Stimulated activated CD4-positive, alpha-beta T cell treated with anti-CD3 and anti-CD28 coated beads, Interleukin-2, amount 100 ng/mL, for 24 hours (primary cell): ENCODE data around the gene NME4.
"Not testable (repeated sequence)": the region's sequence is repeated elsewhere in the genome, so short reads cannot be mapped to it uniquely, and the experiment has no call there.

Experiments used
- DNase-seq, 2 donors: peaks; one replicate each; pipeline ENCODE4 v3.0.0-alpha.2; 2020

The NME4 gene

DNA sequence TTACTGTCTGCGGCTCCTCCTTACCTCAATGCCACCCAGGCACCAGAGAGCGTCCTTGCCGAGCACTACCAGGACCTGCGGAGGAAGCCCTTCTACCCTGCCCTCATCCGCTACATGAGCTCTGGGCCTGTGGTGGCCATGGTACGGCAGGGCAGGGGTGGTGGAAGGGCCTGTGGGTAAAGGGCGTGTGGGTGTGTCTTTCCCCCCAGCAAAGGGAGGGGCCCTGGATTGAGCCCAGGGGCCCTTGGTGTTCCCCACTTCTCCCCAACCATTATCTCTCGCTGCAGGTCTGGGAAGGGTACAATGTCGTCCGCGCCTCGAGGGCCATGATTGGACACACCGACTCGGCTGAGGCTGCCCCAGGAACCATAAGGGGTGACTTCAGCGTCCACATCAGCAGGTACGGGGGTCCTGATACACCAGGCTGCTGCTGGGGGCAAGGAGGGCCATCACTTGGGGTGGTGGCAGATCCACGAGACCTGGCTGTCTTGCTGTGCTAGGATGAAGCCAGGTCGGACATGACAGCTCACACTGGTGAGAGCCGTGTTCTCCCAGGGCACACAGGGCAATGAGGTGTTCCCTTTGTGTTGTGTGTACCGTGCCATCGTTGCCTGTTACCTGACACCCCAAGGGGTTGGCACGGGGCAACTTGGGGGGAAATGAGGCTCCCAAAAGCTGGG, 2.5 kb downstream of the NME4 start:
- DNase-seq: no peak

GRCh38 chr16:400061-400591, 3.1 kb downstream of the NME4 start:
- peak in 1 of 2 donors; percentile 26 for DNase-seq

- DNase-seq: peak; percentile 99 to 100
Measured at GRCh38 chr16:401468-402348, 4.7 kb downstream of the NME4 start, which contains the start of gene DECR2. TSS of gene DECR2 (plus strand) at chr16:401885. CDS start at chr16:401964, 79 bp downstream.

GRCh38 chr16:404971-405486, 8.0 kb downstream of the NME4 start:
- no peak for DNase-seq

- DNase-seq: no peak
Measured at GRCh38 chr16:405548-406506, 8.8 kb downstream of the NME4 start.

DNA sequence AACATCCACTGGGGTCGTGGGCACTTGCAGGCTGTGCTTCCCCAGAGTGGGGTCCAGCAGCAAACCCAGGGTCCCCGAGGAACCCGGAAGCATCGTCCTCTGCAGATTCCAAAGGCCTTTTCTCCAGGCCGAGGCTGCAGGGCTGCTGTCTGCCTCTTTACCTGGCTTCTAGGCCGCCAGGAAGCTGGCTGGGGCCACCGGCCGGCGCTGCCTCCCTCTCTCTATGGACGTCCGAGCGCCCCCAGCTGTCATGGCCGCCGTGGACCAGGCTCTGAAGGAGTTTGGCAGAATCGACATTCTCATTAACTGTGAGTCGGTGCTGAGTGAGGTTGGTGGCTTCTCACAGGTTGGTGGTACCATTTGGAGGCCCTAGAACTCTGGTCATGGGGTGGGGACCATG, 10.3 kb downstream of the NME4 start:
- no peak for DNase-seq

GRCh38 chr16:410516-411178, 13.6 kb downstream of the NME4 start:
- no peak for DNase-seq

GRCh38 chr16:411576-412265, 14.7 kb downstream of the NME4 start:
- no peak for DNase-seq

DNA sequence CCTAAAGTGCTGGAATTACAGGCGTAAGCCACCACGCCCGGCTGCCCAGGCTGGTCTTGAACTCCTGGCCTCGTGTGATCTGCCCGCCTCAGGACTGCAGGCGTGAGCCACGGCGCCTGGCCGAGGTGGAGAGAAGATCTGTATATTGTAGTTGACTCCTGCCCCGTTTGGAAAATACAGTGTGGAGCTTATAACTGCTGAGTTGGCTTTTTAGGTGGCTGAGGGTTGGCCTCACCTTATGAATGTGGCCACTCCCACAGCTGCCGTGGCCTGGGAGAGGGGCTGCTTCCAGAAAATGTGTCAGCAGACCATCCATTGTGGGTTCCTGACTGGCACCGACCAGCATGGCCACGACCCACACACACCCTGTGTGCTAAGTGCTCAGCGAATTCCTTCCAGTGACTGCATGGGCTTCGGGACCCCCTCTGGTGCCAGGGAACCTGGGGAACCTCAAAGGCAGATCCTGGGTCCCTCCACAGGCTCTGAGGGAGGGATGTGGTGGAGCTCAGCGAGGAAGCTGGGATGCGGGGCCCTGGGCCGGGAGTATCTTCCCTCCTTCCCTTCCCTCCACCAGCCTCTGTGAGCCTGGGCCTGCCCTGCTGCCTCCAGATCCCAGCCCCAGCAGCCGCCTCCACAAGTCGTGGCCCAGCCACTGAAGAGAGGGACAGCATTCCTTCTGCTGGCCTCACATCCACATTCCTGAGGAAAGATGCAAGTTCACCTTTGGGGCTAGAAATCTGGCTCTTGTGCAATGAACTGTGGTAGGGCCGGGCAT, 17.6 kb downstream of the NME4 start:
- DNase-seq: no peak

DNA sequence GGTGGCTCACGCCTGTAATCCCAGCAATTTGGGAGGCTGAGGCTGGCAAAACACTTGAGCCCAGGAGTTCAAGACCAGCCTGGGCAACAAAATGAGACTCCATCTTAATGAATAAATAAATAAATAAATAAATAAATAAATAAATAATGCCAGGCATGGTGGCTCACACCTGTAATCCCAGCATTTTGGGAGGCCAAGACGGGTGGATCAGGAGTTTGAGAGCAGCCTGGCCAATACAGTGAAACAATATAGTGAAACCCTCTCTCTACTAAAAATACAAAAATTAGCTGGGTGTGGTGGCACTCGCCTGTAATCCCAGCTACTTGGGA, 18.1 kb downstream of the NME4 start:
- DNase-seq: not testable (repeated sequence)

DNA sequence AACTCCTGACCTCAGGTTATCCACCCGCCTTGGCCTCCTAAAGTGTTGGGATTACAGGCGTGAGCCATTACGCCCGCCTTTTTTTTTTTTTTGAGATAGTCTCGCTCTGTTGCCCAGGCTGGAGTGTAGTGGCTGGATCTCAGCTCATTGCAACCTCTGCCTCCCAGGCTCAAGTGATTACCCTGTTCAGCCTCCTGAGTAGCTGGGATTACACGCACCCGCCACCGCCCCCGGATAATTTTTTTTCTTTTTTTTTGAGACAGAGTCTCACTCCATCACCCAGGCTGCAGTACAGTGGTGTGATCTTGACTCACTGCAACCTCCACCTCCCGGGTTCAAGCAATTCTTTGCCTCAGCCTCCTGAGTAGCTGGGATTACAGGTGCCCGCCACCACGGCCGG, 25.2 kb downstream of the NME4 start:
- not testable (repeated sequence) for DNase-seq

DNA sequence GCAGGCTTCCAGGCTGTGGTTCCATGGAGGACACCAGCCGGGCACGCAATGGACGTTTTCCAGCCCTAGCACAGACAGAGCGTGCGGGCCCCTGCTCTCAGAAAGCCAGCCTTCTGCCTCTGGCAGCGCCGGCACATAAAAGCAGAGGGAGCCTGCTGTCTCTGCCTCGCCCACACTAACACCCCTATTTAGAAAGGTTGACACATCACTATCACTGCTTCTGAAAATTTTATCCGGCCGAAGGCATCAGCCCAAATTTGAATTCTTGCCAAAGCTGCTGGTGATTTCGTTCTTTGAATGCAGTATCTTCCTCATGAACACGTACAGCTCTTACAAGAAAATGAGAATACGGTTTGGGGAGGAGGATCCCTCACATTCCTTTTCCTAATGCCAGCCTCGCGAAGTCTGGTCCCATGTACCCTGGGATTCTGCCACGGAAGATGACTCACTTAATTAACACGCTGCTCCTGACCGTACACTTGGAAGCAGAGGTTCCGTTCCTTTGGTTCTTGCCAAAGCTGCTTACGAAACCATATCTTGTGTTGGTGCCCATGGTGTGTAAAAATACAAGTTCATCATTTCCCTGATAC, 27.1 kb downstream of the NME4 start:
- no peak for DNase-seq

DNA sequence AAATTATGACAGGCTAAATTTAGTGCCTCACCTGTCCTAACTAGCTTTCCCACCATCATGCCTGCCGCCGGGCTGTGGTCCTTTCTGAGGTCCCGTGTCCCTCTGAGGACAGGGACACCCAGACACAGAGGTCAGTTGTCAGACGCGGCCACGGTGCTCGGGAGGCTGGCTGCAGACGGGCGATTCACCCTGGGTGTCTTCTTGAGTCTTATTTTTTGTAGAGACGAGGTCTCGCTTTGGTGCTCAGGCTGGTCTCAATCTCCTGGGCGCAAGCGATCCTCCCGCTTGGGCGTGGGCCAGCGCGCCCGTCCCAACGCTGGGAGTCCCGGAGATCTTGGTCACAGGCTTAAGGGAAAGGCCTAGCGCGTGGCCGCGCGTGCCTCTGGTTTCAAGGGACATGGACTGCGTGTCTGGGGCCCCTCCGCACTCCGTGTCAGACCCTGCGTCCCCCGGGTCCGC, 27.7 kb downstream of the NME4 start:
- no peak for DNase-seq

GRCh38 chr16:425082-425718, 28.2 kb downstream of the NME4 start, which contains the start of gene RAB11FIP3:
TSS of gene RAB11FIP3 (plus strand) at chr16:425649. CDS start at chr16:426007, 358 bp downstream.
- DNase-seq: peak; percentile 86 to 91

GRCh38 chr16:425740-426114, 28.7 kb downstream of the NME4 start:
- DNase-seq: peak; percentile 33 to 53

- DNase-seq: peak in 1 of 2 donors; percentile 23
Measured at GRCh38 chr16:426115-426905, 29.3 kb downstream of the NME4 start.

- DNase-seq: no peak
Measured at GRCh38 chr16:426906-427249, 29.9 kb downstream of the NME4 start.

DNA sequence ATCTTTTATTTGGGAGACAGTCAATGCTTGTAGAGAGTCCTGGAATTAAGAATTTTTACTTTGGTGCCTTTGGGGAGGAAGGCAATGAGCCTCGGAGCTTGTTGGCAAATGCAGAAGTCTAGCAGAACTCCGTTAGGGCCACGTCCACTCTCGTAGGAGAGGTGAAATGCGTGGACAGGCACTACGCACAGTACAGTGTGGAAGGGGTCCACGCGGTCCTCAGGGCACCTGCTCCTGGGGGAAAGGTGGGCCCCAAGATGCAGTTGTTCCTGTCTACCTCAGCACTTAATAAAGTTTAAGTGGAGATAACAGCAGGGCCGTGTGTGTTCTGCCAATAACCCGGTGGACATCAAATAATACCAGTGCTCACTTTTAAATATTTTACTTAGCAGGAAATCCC, 30.3 kb downstream of the NME4 start:
- no peak for DNase-seq

GRCh38 chr16:430904-431303, 33.9 kb downstream of the NME4 start:
- DNase-seq: no peak
